ENCODE measurements around the gene AGL. TPM values are rescaled to one million over a fixed set of nuclear protein-coding genes. Genes with fewer than 3 reads are reported as not detected.

AGL gene
- total RNA-seq, 2 donors from 2014 or later: 89.2 to 102 TPM

DNA sequence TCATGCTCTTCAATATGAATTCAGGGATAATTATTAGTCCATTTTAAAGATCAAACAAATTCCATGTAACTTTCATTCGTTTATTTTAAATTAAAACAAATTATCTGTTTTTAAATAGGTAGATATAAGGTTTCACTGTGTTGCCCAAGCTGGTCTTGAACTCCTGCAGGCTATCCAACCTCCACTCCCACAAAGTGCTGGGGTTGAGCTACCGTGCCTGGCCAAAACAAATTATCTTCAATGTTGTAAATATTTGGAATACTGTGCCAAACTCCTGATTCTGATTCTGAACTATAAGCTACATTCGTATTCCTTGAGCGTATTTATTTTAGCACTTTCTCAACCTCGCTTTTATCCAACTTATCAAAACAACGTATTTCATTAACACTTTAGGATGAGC, 19.6 kb downstream of the AGL start:
- TF ChIP-seq, protein P1, sequence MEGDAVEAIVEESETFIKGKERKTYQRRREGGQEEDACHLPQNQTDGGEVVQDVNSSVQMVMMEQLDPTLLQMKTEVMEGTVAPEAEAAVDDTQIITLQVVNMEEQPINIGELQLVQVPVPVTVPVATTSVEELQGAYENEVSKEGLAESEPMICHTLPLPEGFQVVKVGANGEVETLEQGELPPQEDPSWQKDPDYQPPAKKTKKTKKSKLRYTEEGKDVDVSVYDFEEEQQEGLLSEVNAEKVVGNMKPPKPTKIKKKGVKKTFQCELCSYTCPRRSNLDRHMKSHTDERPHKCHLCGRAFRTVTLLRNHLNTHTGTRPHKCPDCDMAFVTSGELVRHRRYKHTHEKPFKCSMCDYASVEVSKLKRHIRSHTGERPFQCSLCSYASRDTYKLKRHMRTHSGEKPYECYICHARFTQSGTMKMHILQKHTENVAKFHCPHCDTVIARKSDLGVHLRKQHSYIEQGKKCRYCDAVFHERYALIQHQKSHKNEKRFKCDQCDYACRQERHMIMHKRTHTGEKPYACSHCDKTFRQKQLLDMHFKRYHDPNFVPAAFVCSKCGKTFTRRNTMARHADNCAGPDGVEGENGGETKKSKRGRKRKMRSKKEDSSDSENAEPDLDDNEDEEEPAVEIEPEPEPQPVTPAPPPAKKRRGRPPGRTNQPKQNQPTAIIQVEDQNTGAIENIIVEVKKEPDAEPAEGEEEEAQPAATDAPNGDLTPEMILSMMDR (conservative IDR thresholded peaks at IDR 0.05): no peak
- Mint-ChIP-seq H3K4me1 (peaks cover 1% of the 10 kb centered on the region), H3K9me3 (no peaks in the 10 kb centered on the region), H3K4me3 (no peak overlapping the region), H3K27me3 (ENCODE audit: insufficient read depth) (no peaks in the 10 kb centered on the region), H3K36me3 (ENCODE audit: low read depth) (peaks cover 48% of the 10 kb centered on the region), H3K27ac (no peak overlapping the region)
- H3K27ac ChIP-seq (ENCODE audit: low read depth, low read length): no peak overlapping the region
- no peak overlapping the region for H3K4me3 ChIP-seq (ENCODE audit: low read length)
- H3K9me3 ChIP-seq (ENCODE audit: control insufficient read depth, low read length): no peaks in the 10 kb centered on the region
- H3K4me1 ChIP-seq (ENCODE audit: control insufficient read depth, insufficient read depth, low read length): no peaks in the 10 kb centered on the region
- H3K27me3 ChIP-seq (ENCODE audit: control insufficient read depth, insufficient read depth, low read length, poor library complexity, severe bottlenecking): no peaks in the 10 kb centered on the region
- no peak overlapping the region for H3K9ac ChIP-seq (ENCODE audit: extremely low read depth, low read length, poor library complexity, severe bottlenecking)
- DNase-seq: no peak
- H3K36me3 ChIP-seq (ENCODE audit: control insufficient read depth, insufficient read depth, low read length): peaks cover 83% of the 10 kb centered on the region
- 98 to 100% methylated on average over 2 to 5 of the region's 6 CpGs for WGBS, 2 experiments (ENCODE audit: insufficient coverage in 1 of 2, insufficient read length in 1 of 2)

DNA sequence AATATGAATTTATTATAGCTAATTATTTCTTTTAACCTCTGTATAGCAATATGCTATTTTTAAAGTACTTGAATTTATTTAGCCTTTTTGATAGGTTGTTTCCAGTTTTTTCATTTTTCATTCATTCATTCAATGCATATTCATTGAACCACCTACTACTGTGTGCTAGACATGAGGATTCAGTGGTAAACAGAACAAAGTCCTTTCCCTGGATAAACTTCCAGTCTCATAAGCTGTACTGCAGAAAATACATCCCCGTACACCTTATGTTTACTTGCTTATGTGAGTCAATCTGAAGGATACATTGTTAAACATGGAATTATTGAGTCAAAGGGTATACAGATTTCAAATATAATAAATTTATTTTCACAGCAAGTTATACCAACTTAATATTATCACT, 21.9 kb downstream of the AGL start:
- H3K9me3 ChIP-seq (ENCODE audit: control insufficient read depth, low read length): no peaks in the 10 kb centered on the region
- H3K27ac ChIP-seq (ENCODE audit: low read depth, low read length): no peak overlapping the region
- TF ChIP-seq, protein P1 (conservative IDR thresholded peaks at IDR 0.05): no peak
- H3K27me3 ChIP-seq (ENCODE audit: control insufficient read depth, insufficient read depth, low read length, poor library complexity, severe bottlenecking): no peaks in the 10 kb centered on the region
- H3K36me3 ChIP-seq (ENCODE audit: control insufficient read depth, insufficient read depth, low read length): peaks cover 80% of the 10 kb centered on the region
- DNase-seq: no peak
- 100% methylated on average over 1 of the region's 1 CpG; no CpG with 5 or more reads in 1 of the 2 experiments for WGBS, 2 experiments (ENCODE audit: insufficient coverage in 1 of 2, insufficient read length in 1 of 2)
- Mint-ChIP-seq H3K36me3 (ENCODE audit: low read depth) (peaks cover 46% of the 10 kb centered on the region), H3K27me3 (ENCODE audit: insufficient read depth) (no peaks in the 10 kb centered on the region), H3K27ac (no peak overlapping the region), H3K4me1 (peaks cover 1% of the 10 kb centered on the region), H3K9me3 (no peaks in the 10 kb centered on the region), H3K4me3 (no peak overlapping the region)
- no peak overlapping the region for H3K9ac ChIP-seq (ENCODE audit: extremely low read depth, low read length, poor library complexity, severe bottlenecking)
- no peak overlapping the region for H3K4me3 ChIP-seq (ENCODE audit: low read length)
- no peaks in the 10 kb centered on the region for H3K4me1 ChIP-seq (ENCODE audit: control insufficient read depth, insufficient read depth, low read length)

DNA sequence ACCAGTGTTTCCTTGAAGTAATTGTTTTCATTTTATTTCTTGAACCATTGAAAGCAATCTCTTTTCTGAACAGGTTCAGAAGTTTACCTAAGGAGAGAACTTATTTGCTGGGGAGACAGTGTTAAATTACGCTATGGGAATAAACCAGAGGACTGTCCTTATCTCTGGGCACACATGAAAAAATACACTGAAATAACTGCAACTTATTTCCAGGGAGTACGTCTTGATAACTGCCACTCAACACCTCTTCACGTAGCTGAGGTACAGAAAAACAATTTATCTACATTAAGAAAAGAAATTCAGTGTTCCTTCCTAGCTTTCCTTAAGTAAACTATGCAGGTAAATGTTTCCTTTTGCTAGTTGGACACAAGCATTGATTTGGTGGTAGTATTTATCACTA, 27.4 kb downstream of the AGL start:
- H3K27me3 ChIP-seq (ENCODE audit: control insufficient read depth, insufficient read depth, low read length, poor library complexity, severe bottlenecking): no peaks in the 10 kb centered on the region
- no peaks in the 10 kb centered on the region for H3K9me3 ChIP-seq (ENCODE audit: control insufficient read depth, low read length)
- Mint-ChIP-seq H3K4me1 (no peaks in the 10 kb centered on the region), H3K36me3 (ENCODE audit: low read depth) (peaks cover 54% of the 10 kb centered on the region), H3K27ac (peak overlapping the region; percentile 52), H3K27me3 (ENCODE audit: insufficient read depth) (no peaks in the 10 kb centered on the region), H3K9me3 (no peaks in the 10 kb centered on the region), H3K4me3 (no peak overlapping the region)
- no peak for DNase-seq
- no peak overlapping the region for H3K9ac ChIP-seq (ENCODE audit: extremely low read depth, low read length, poor library complexity, severe bottlenecking)
- no peak overlapping the region for H3K4me3 ChIP-seq (ENCODE audit: low read length)
- H3K4me1 ChIP-seq (ENCODE audit: control insufficient read depth, insufficient read depth, low read length): no peaks in the 10 kb centered on the region
- TF ChIP-seq, protein P1 (conservative IDR thresholded peaks at IDR 0.05): no peak
- WGBS, 2 experiments (ENCODE audit: insufficient coverage in 1 of 2, insufficient read length in 1 of 2): 100% methylated on average over 2 to 3 of the region's 3 CpGs
- H3K27ac ChIP-seq (ENCODE audit: low read depth, low read length): no peak overlapping the region
- peaks cover 86% of the 10 kb centered on the region for H3K36me3 ChIP-seq (ENCODE audit: control insufficient read depth, insufficient read depth, low read length)
